ENCODE measurements around the gene SEMA3B. TPM values are rescaled to one million over a fixed set of nuclear protein-coding genes. Genes with fewer than 3 reads are reported as not detected.

The SEMA3B gene
- polyA plus RNA-seq, 1 donor (not counting 4 experiments of a cell fraction or from before 2014, with no cell fraction given), result 0.58 TPM

- TF ChIP-seq EZH2 (IDR thresholded peaks at IDR 0.05; ENCODE audit: low read length) (no peak), CTCF (optimal IDR thresholded peaks at IDR 0.05 in 1 of 3, IDR thresholded peaks at IDR 0.05 in 1 of 3, conservative IDR thresholded peaks at IDR 0.05 in 1 of 3; ENCODE audit: extremely low read depth in 1 of 3, insufficient read depth in 2 of 3, low read length in 3 of 3) (no peak)
- DNase-seq (ENCODE audit: low read depth, low spot score) (no peak), FAIRE-seq (no peak)
- Histone ChIP-seq H2AFZ (ENCODE audit: control insufficient read depth, low read length) (no peak overlapping the region), H4K20me1 (ENCODE audit: control insufficient read depth, extremely low read depth, insufficient read depth, low read length) (no peaks in the 10 kb centered on the region), H3K4me1 (ENCODE audit: control insufficient read depth, extremely low read depth, insufficient read depth, low read length) (peaks cover 47% of the 10 kb centered on the region), H3K27ac (ENCODE audit: control insufficient read depth, insufficient read depth, low read length) (peak overlapping the region; percentile 40), H3K27me3 (ENCODE audit: control insufficient read depth, extremely low read depth, insufficient read depth, low read length) (no peaks in the 10 kb centered on the region), H3K9ac (ENCODE audit: control insufficient read depth, extremely low read depth, insufficient read depth, low read length) (peak overlapping the region; percentile 71), H3K9me1 (ENCODE audit: control insufficient read depth, extremely low read depth, insufficient read depth, low read length) (peaks cover 7% of the 10 kb centered on the region), H3K9me3 (ENCODE audit: control insufficient read depth, low read depth, low read length) (no peaks in the 10 kb centered on the region), H3K4me3 (ENCODE audit: control insufficient read depth in 2 of 3, extremely low read depth in 1 of 3, insufficient read depth in 2 of 3, low read depth in 1 of 3, low read length in 3 of 3) (no peak overlapping the region), H3K79me2 (ENCODE audit: control insufficient read depth, insufficient read depth, low read length) (peaks cover 35% of the 10 kb centered on the region), H3K4me2 (ENCODE audit: control insufficient read depth, extremely low read depth, insufficient read depth, low read depth, low read length) (no peak overlapping the region), H3K36me3 (ENCODE audit: control insufficient read depth in 2 of 2, extremely low read depth in 1 of 2, insufficient read depth in 2 of 2, low read length in 2 of 2) (peaks cover 12 to 25% of the 10 kb centered on the region in 2 experiments)
- dilution Hi-C loops (cut with MboI; ENCODE audit: extremely low pct_ligation_motif_present, low sequenced_read_pairs), result no loop called here
These were observed 49.2 kb downstream of the SEMA3B start for GRCh38 chr3:50318163-50318562.

- H4K20me1 ChIP-seq (ENCODE audit: control insufficient read depth, extremely low read depth, insufficient read depth, low read length), result no peaks in the 10 kb centered on the region
- FAIRE-seq, result no peak
- TF ChIP-seq CTCF (optimal IDR thresholded peaks at IDR 0.05 in 1 of 3, IDR thresholded peaks at IDR 0.05 in 1 of 3, conservative IDR thresholded peaks at IDR 0.05 in 1 of 3; ENCODE audit: extremely low read depth in 1 of 3, insufficient read depth in 2 of 3, low read length in 3 of 3), result no peak
- no peak for TF ChIP-seq EZH2 (IDR thresholded peaks at IDR 0.05; ENCODE audit: low read length)
- H3K4me1 ChIP-seq (ENCODE audit: control insufficient read depth, extremely low read depth, insufficient read depth, low read length), result peaks cover 45% of the 10 kb centered on the region
- H3K4me2 ChIP-seq (ENCODE audit: control insufficient read depth, extremely low read depth, insufficient read depth, low read depth, low read length), result no peak overlapping the region
- H3K27ac ChIP-seq (ENCODE audit: control insufficient read depth, insufficient read depth, low read length), result no peak overlapping the region
- peaks cover 7% of the 10 kb centered on the region for H3K9me1 ChIP-seq (ENCODE audit: control insufficient read depth, extremely low read depth, insufficient read depth, low read length)
- H3K9me3 ChIP-seq (ENCODE audit: control insufficient read depth, low read depth, low read length), result no peaks in the 10 kb centered on the region
- dilution Hi-C loops (cut with MboI; ENCODE audit: extremely low pct_ligation_motif_present, low sequenced_read_pairs), result no loop called here
- peaks cover 35% of the 10 kb centered on the region for H3K79me2 ChIP-seq (ENCODE audit: control insufficient read depth, insufficient read depth, low read length)
- H3K9ac ChIP-seq (ENCODE audit: control insufficient read depth, extremely low read depth, insufficient read depth, low read length), result no peak overlapping the region
- H3K36me3 ChIP-seq (ENCODE audit: control insufficient read depth in 2 of 2, extremely low read depth in 1 of 2, insufficient read depth in 2 of 2, low read length in 2 of 2), result peaks cover 12 to 25% of the 10 kb centered on the region in 2 experiments
- no peaks in the 10 kb centered on the region for H3K27me3 ChIP-seq (ENCODE audit: control insufficient read depth, extremely low read depth, insufficient read depth, low read length)
- no peak for DNase-seq (ENCODE audit: low read depth, low spot score)
- H3K4me3 ChIP-seq (ENCODE audit: control insufficient read depth in 2 of 3, extremely low read depth in 1 of 3, insufficient read depth in 2 of 3, low read depth in 1 of 3, low read length in 3 of 3), result no peak overlapping the region
- no peak overlapping the region for H2AFZ ChIP-seq (ENCODE audit: control insufficient read depth, low read length)
These were observed 49.7 kb downstream of the SEMA3B start for GRCh38 chr3:50318615-50319014.

All from keratinocyte (primary cell).